ENCODE measurements around the gene CDK18. TPM values are rescaled to one million over a fixed set of nuclear protein-coding genes. Genes with fewer than 3 reads are reported as not detected.

Gene CDK18
- total and polyA plus RNA-seq, 2 experiments from 2014 or later: not detected

- Histone ChIP-seq H2AFZ (no peak overlapping the region), H3F3A (ENCODE audit: insufficient read depth) (no peaks in the 10 kb centered on the region), H3K9ac (no peak overlapping the region), H3K27me3 (replicated peaks; ENCODE audit: insufficient read depth) (peaks cover 35% of the 10 kb centered on the region), H4K20me1 (ENCODE audit: insufficient read depth) (no peaks in the 10 kb centered on the region), H3K4me3 (no peak overlapping the region), H3K4me1 (ENCODE audit: insufficient read depth) (no peaks in the 10 kb centered on the region), H3K9me2 (ENCODE audit: insufficient read depth) (no peaks in the 10 kb centered on the region), H3K4me2 (ENCODE audit: unreplicated experiment) (no peak overlapping the region), H3K9me3 (ENCODE audit: low read depth) (no peaks in the 10 kb centered on the region), H3K79me2 (ENCODE audit: insufficient read depth) (no peaks in the 10 kb centered on the region), H3K36me3 (ENCODE audit: low read depth) (no peaks in the 10 kb centered on the region), H3K27ac (no peak overlapping the region)
- in situ Hi-C loops (cut with MboI): no loop called here
- no peak for DNase-seq
- WGBS, 2 experiments (ENCODE audit: low coverage in 1 of 2, low lambda C conversion rate in 2 of 2, missing lambda C conversion rate in 2 of 2): 39% methylated on average over 3 of the region's 3 CpGs
- no peak for TF ChIP-seq EZH2phosphoT487 (IDR thresholded peaks at IDR 0.05; ENCODE audit: insufficient read depth, low read depth)
- no peak for TF ChIP-seq EZH2 (IDR thresholded peaks at IDR 0.05; ENCODE audit: insufficient read depth, poor library complexity, severe bottlenecking)
Observed at GRCh38 chr1:205502111-205502810, 2.2 kb upstream of the CDK18 start.

GRCh38 chr1:205502992-205503391 lies 1.5 kb upstream of the CDK18 start:
- no peaks in the 10 kb centered on the region for H3K4me1 ChIP-seq (ENCODE audit: insufficient read depth)
- in situ Hi-C loops (cut with MboI): no loop called here

GRCh38 chr1:205505076-205505729 lies 734 bp downstream of the CDK18 start:
- peak overlapping the region; percentile 82 for H2AFZ ChIP-seq
- peak overlapping the region; percentile 76 for H3K4me2 ChIP-seq (ENCODE audit: unreplicated experiment)
- H3K27me3 ChIP-seq (replicated peaks; ENCODE audit: insufficient read depth): peaks cover 35% of the 10 kb centered on the region
- peak overlapping the region; percentile 69 for H3K4me3 ChIP-seq
- no peak overlapping the region for H3K9ac ChIP-seq
- H3K9me3 ChIP-seq (ENCODE audit: low read depth): no peaks in the 10 kb centered on the region
- H3F3A ChIP-seq (ENCODE audit: insufficient read depth): no peaks in the 10 kb centered on the region
- no peak for DNase-seq
- TF ChIP-seq EZH2phosphoT487 (IDR thresholded peaks at IDR 0.05; ENCODE audit: insufficient read depth, low read depth) (no peak), EZH2 (IDR thresholded peaks at IDR 0.05; ENCODE audit: insufficient read depth, poor library complexity, severe bottlenecking) (peak; percentile 58)
- no peaks in the 10 kb centered on the region for H3K4me1 ChIP-seq (ENCODE audit: insufficient read depth)
- H3K79me2 ChIP-seq (ENCODE audit: insufficient read depth): no peaks in the 10 kb centered on the region
- H3K27ac ChIP-seq: no peak overlapping the region
- H3K36me3 ChIP-seq (ENCODE audit: low read depth): no peaks in the 10 kb centered on the region
- H4K20me1 ChIP-seq (ENCODE audit: insufficient read depth): no peaks in the 10 kb centered on the region
- WGBS, 2 experiments (ENCODE audit: low coverage in 1 of 2, low lambda C conversion rate in 2 of 2, missing lambda C conversion rate in 2 of 2): 9 to 11% methylated on average over 15 to 18 of the region's 18 CpGs
- no peaks in the 10 kb centered on the region for H3K9me2 ChIP-seq (ENCODE audit: insufficient read depth)
- in situ Hi-C loops (cut with MboI): no loop called here

More at GRCh38 chr1:205502992-205503391, 1.5 kb upstream of the CDK18 start:
- Histone ChIP-seq H3K9ac (no peak overlapping the region), H2AFZ (no peak overlapping the region), H3K79me2 (ENCODE audit: insufficient read depth) (no peaks in the 10 kb centered on the region), H3K27me3 (replicated peaks; ENCODE audit: insufficient read depth) (peaks cover 35% of the 10 kb centered on the region), H3F3A (ENCODE audit: insufficient read depth) (no peaks in the 10 kb centered on the region), H3K4me3 (no peak overlapping the region), H3K4me2 (ENCODE audit: unreplicated experiment) (no peak overlapping the region), H3K9me3 (ENCODE audit: low read depth) (no peaks in the 10 kb centered on the region), H3K27ac (no peak overlapping the region), H4K20me1 (ENCODE audit: insufficient read depth) (no peaks in the 10 kb centered on the region), H3K9me2 (ENCODE audit: insufficient read depth) (no peaks in the 10 kb centered on the region), H3K36me3 (ENCODE audit: low read depth) (no peaks in the 10 kb centered on the region)
- no peak for DNase-seq
- WGBS, 2 experiments (ENCODE audit: low coverage in 1 of 2, low lambda C conversion rate in 2 of 2, missing lambda C conversion rate in 2 of 2): 65 to 71% methylated on average over 3 of the region's 3 CpGs
- TF ChIP-seq EZH2phosphoT487 (IDR thresholded peaks at IDR 0.05; ENCODE audit: insufficient read depth, low read depth) (no peak), EZH2 (IDR thresholded peaks at IDR 0.05; ENCODE audit: insufficient read depth, poor library complexity, severe bottlenecking) (no peak)

DNA sequence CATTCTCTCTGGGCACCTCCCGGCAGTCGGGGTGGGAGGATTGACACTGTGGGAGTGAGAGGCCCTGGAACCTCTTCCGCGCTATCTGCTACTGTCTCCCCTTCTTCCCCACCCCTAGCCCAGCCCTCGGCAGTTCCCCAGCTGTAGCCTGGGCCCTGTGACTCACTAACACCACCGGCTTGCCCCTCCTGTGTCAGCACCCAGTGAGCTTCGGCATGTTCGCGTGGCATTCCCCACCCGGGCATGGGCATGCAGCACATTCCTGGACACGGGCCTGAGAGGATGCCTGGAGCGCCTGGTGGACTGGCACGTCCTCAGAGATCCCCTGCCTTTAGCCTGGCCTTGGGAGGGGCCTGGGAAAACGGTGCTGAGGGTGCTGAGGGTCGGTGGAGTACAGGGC lies 1.3 kb downstream of the CDK18 start:
- 38 to 40% methylated on average over 13 to 15 of the region's 15 CpGs for WGBS, 2 experiments (ENCODE audit: low coverage in 1 of 2, low lambda C conversion rate in 2 of 2, missing lambda C conversion rate in 2 of 2)
- Histone ChIP-seq H3K36me3 (ENCODE audit: low read depth) (no peaks in the 10 kb centered on the region), H2AFZ (no peak overlapping the region), H3K27me3 (replicated peaks; ENCODE audit: insufficient read depth) (peaks cover 35% of the 10 kb centered on the region), H4K20me1 (ENCODE audit: insufficient read depth) (no peaks in the 10 kb centered on the region), H3F3A (ENCODE audit: insufficient read depth) (no peaks in the 10 kb centered on the region), H3K27ac (no peak overlapping the region), H3K4me3 (no peak overlapping the region), H3K79me2 (ENCODE audit: insufficient read depth) (no peaks in the 10 kb centered on the region), H3K9me3 (ENCODE audit: low read depth) (no peaks in the 10 kb centered on the region), H3K9me2 (ENCODE audit: insufficient read depth) (no peaks in the 10 kb centered on the region), H3K9ac (no peak overlapping the region), H3K4me2 (ENCODE audit: unreplicated experiment) (peak overlapping the region; percentile 76), H3K4me1 (ENCODE audit: insufficient read depth) (no peaks in the 10 kb centered on the region)
- peak; percentile 47 for DNase-seq
- in situ Hi-C loops (cut with MboI): no loop called here
- TF ChIP-seq EZH2phosphoT487 (IDR thresholded peaks at IDR 0.05; ENCODE audit: insufficient read depth, low read depth) (no peak), EZH2 (IDR thresholded peaks at IDR 0.05; ENCODE audit: insufficient read depth, poor library complexity, severe bottlenecking) (no peak)

All from GM23248 (cell line).